Breast epithelium (tissue), 3 donors: ENCODE measurements around the gene USP53.

Source experiments
- POLR2AphosphoS5 ChIP-seq, 3 donors: sonication (generic); formaldehyde crosslinking; IDR thresholded peaks; one replicate each; pipeline ENCODE4 v1.6.1; 2017; ENCODE audit warnings: antibody characterized with exemption in 3 of 3
- TF ChIP-seq, protein P1 (sequence below), 3 donors: fragments of 450-650 bp; IDR thresholded peaks; one replicate each; pipeline ENCODE4 v1.5.1; 2016 to 2017; ENCODE audit warnings: antibody characterized with exemption in 3 of 3, mild to moderate bottlenecking in 3 of 3, moderate library complexity in 3 of 3

DNA sequence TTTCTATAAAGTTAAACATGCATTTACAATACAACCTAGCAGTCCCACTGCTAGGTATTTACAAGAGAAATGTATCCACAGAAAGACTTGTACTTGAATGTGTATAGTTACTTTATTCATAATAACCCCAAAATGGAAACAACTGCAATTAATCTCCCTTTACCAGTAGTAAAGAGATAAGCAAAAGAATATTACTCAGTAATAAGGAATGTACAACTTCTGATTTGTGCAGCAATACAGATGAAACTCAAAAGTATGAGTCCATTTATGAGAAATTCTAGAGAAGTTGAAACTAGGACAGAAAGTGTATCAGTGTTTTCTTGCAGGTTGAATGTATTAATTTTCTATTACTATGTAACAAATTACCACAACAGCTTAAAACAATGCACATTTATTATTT is 15.2 kb downstream of the USP53 start:
- TF ChIP-seq, protein P1, sequence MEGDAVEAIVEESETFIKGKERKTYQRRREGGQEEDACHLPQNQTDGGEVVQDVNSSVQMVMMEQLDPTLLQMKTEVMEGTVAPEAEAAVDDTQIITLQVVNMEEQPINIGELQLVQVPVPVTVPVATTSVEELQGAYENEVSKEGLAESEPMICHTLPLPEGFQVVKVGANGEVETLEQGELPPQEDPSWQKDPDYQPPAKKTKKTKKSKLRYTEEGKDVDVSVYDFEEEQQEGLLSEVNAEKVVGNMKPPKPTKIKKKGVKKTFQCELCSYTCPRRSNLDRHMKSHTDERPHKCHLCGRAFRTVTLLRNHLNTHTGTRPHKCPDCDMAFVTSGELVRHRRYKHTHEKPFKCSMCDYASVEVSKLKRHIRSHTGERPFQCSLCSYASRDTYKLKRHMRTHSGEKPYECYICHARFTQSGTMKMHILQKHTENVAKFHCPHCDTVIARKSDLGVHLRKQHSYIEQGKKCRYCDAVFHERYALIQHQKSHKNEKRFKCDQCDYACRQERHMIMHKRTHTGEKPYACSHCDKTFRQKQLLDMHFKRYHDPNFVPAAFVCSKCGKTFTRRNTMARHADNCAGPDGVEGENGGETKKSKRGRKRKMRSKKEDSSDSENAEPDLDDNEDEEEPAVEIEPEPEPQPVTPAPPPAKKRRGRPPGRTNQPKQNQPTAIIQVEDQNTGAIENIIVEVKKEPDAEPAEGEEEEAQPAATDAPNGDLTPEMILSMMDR (IDR thresholded peaks at IDR 0.05), result no peak
- TF ChIP-seq POLR2AphosphoS5 (IDR thresholded peaks at IDR 0.05), result no peak
